ENCODE measurements around the gene NUP153.
"Not testable (repeated sequence)": the region's sequence is repeated elsewhere in the genome, so short reads cannot be mapped to it uniquely, and the experiment has no call there.

Gene NUP153

GRCh38 chr6:17740559-17741220 lies 34.0 kb upstream of the NUP153 start:
- CTCF ChIA-PET, result interaction anchor here (1.1 to 1.7 kb wide), 2 partner anchors 12 to 32 kb away, joined by 3 to 4 read pairs; no protein-coding TSS in a partner anchor
- no peak for TF ChIP-seq CTCF (IDR thresholded peaks at IDR 0.05; ENCODE audit: control extremely low read depth, extremely low read depth, low read depth, missing control alignments)
- POLR2A ChIA-PET, result no interaction called here
- no peak for DNase-seq (ENCODE audit: extremely low spot score)

GRCh38 chr6:17737704-17738252 lies 31.1 kb upstream of the NUP153 start:
- DNase-seq (ENCODE audit: extremely low spot score), result no peak
- POLR2A ChIA-PET, result no interaction called here
- CTCF ChIA-PET, result no interaction called here
- no peak for TF ChIP-seq CTCF (IDR thresholded peaks at IDR 0.05; ENCODE audit: control extremely low read depth, extremely low read depth, low read depth, missing control alignments)

GRCh38 chr6:17735311-17735710 lies 28.6 kb upstream of the NUP153 start:
- CTCF ChIA-PET; POLR2A ChIA-PET; DNase-seq (ENCODE audit: extremely low spot score): not testable (repeated sequence)

- no peak for DNase-seq (ENCODE audit: extremely low spot score)
- TF ChIP-seq CTCF (IDR thresholded peaks at IDR 0.05; ENCODE audit: control extremely low read depth, extremely low read depth, low read depth, missing control alignments), result no peak
- ChIA-PET POLR2A (no interaction called here), CTCF (interaction anchor here (0.7 to 1.8 kb wide), 3 partner anchors 9 to 20 kb away, joined by 3 to 4 read pairs (median 3); no protein-coding TSS in a partner anchor)
Measured at GRCh38 chr6:17730078-17730704, 23.5 kb upstream of the NUP153 start.

- ChIA-PET POLR2A (no interaction called here), CTCF (interaction anchor here (0.7 to 1.8 kb wide), 4 partner anchors 9 to 21 kb away, joined by 3 to 4 read pairs (median 4); no protein-coding TSS in a partner anchor)
- no peak for TF ChIP-seq CTCF (IDR thresholded peaks at IDR 0.05; ENCODE audit: control extremely low read depth, extremely low read depth, low read depth, missing control alignments)
- DNase-seq (ENCODE audit: extremely low spot score), result no peak
Measured at GRCh38 chr6:17729223-17730077, 22.7 kb upstream of the NUP153 start.

- ChIA-PET CTCF (interaction anchor here (1.1 to 1.8 kb wide), 3 partner anchors 8 to 22 kb away, joined by 3 to 4 read pairs (median 4); no protein-coding TSS in a partner anchor), POLR2A (no interaction called here)
- TF ChIP-seq CTCF (IDR thresholded peaks at IDR 0.05; ENCODE audit: control extremely low read depth, extremely low read depth, low read depth, missing control alignments), result no peak
- no peak for DNase-seq (ENCODE audit: extremely low spot score)
Measured at GRCh38 chr6:17728551-17729222, 22.0 kb upstream of the NUP153 start.
